Transverse colon (tissue), 4 donors: Measurements from ENCODE around the gene SMIM43.

Experiments used
- CTCF ChIP-seq, 5 experiments: fragments of 200-600 bp in 3 of 5; fragments of 450-650 bp in 2 of 5; sonication (generic) in 3 of 5; IDR thresholded peaks; 1 replicate in 2 of 5; 2 replicates in 3 of 5; pipeline ENCODE4 v1.5.1; 2016 to 2017; ENCODE audit warnings: antibody characterized with exemption in 5 of 5, inconsistent platforms in 3 of 5, mild to moderate bottlenecking in 2 of 5, moderate library complexity in 1 of 5
- EP300 ChIP-seq: sonication (generic); formaldehyde crosslinking; IDR thresholded peaks from one replicate; pipeline ENCODE4 v1.6.1; 2017; ENCODE audit warnings: antibody characterized with exemption, low read depth
- POLR2AphosphoS5 ChIP-seq, 3 donors: sonication (generic); formaldehyde crosslinking; IDR thresholded peaks; one replicate each; pipeline ENCODE4 v1.6.1; 2016; ENCODE audit warnings: antibody characterized with exemption in 3 of 3

- TF ChIP-seq POLR2AphosphoS5 (IDR thresholded peaks at IDR 0.05) (no peak), CTCF (IDR thresholded peaks at IDR 0.05) (peak; percentile 25 to 42 (median 32)), EP300 (no peak)
These were observed 28.1 kb downstream of the SMIM43 start for GRCh38 chr4:121736735-121737351.
